Kidney epithelial cell (primary cell): Measurements from ENCODE around the gene PARP15. TPM values are rescaled to one million over a fixed set of nuclear protein-coding genes. Genes with fewer than 3 reads are reported as not detected.
"Not testable (repeated sequence)": the region's sequence is repeated elsewhere in the genome, so short reads cannot be mapped to it uniquely, and the experiment has no call there.

ENCODE experiments used
- DNase-seq: peaks from one replicate; pipeline ENCODE4 v3.0.0-alpha.2; 2010; ENCODE audit warnings: low read depth
- H3K27me3 ChIP-seq: 2 replicates; pipeline ENCODE4 v1.6.0; 2011; ENCODE audit warnings: low read length; ENCODE audit not compliant: control insufficient read depth, insufficient read depth
- H3K36me3 ChIP-seq: 2 replicates; pipeline ENCODE4 v1.5.1; 2011; ENCODE audit warnings: low read length; ENCODE audit not compliant: control insufficient read depth, insufficient read depth
- H3K4me3 ChIP-seq: 2 replicates; pipeline ENCODE4 v1.5.1; 2011; ENCODE audit warnings: low read depth, mild to moderate bottlenecking, control low read depth, low read length
- CTCF ChIP-seq: IDR thresholded peaks from 2 replicates; pipeline ENCODE4 v1.5.1; 2011; ENCODE audit warnings: mild to moderate bottlenecking, moderate library complexity, low read length, control low read depth, inconsistent platforms; ENCODE audit not compliant: insufficient read depth, poor library complexity, severe bottlenecking
- total RNA-seq: library from RNA; depleted of rRNA; stranded (reverse); fragments of >200 nt; gene quantifications from 2 replicates; pipeline ENCODE4 v1.2.3, GENCODE V29; 2015

Gene PARP15
- total RNA-seq, 1 donor from 2014 or later, result not detected

- Histone ChIP-seq H3K36me3 (no peaks in the 10 kb centered on the region), H3K4me3 (no peak overlapping the region), H3K27me3 (no peaks in the 10 kb centered on the region)
- TF ChIP-seq CTCF, result no peak
- DNase-seq, result no peak
These were observed 52.3 kb downstream of the PARP15 start for GRCh38 chr3:122629763-122630162.

- Histone ChIP-seq H3K4me3 (no peak overlapping the region), H3K27me3 (no peaks in the 10 kb centered on the region), H3K36me3 (no peaks in the 10 kb centered on the region)
- no peak for DNase-seq
- TF ChIP-seq CTCF, result no peak
These were observed 58.3 kb downstream of the PARP15 start for GRCh38 chr3:122635789-122636188.

GRCh38 chr3:122636697-122637096 lies 59.2 kb downstream of the PARP15 start:
- H3K4me3 ChIP-seq, result no peak overlapping the region
- TF ChIP-seq CTCF, result no peak
- no peaks in the 10 kb centered on the region for H3K36me3 ChIP-seq
- DNase-seq, result no peak
- no peaks in the 10 kb centered on the region for H3K27me3 ChIP-seq

- no peak for TF ChIP-seq CTCF
- Histone ChIP-seq H3K4me3 (no peak overlapping the region), H3K36me3 (no peaks in the 10 kb centered on the region), H3K27me3 (no peaks in the 10 kb centered on the region)
- DNase-seq, result no peak
These were observed 63.1 kb downstream of the PARP15 start for GRCh38 chr3:122640437-122640999.

GRCh38 chr3:122642935-122643334 lies 65.5 kb downstream of the PARP15 start:
- no peak for TF ChIP-seq CTCF
- DNase-seq, result no peak
- no peaks in the 10 kb centered on the region for H3K27me3 ChIP-seq
- no peak overlapping the region for H3K4me3 ChIP-seq
- H3K36me3 ChIP-seq, result no peaks in the 10 kb centered on the region

GRCh38 chr3:122646146-122646988 lies 68.9 kb downstream of the PARP15 start:
- no peak for TF ChIP-seq CTCF
- H3K36me3 ChIP-seq, result no peaks in the 10 kb centered on the region
- no peaks in the 10 kb centered on the region for H3K27me3 ChIP-seq
- no peak overlapping the region for H3K4me3 ChIP-seq
- no peak for DNase-seq

- H3K27me3 ChIP-seq, H3K36me3 ChIP-seq, DNase-seq, H3K4me3 ChIP-seq: not testable (repeated sequence)
These were observed 73.9 kb downstream of the PARP15 start for GRCh38 chr3:122651233-122651907.

GRCh38 chr3:122651962-122652361 lies 74.5 kb downstream of the PARP15 start:
- H3K27me3 ChIP-seq, H3K4me3 ChIP-seq, H3K36me3 ChIP-seq, DNase-seq: not testable (repeated sequence)
